Loucy (cell line): Measurements from ENCODE around the gene KIF12.

ENCODE experiments used
- EZH2phosphoT487 ChIP-seq: fragments of 200-600 bp; IDR thresholded peaks from 2 replicates; pipeline ENCODE4 v1.6.1; 2018; ENCODE audit warnings: antibody characterized with exemption, mild to moderate bottlenecking, moderate library complexity, borderline replicate concordance
- TF ChIP-seq, protein P1 (sequence below): fragments of 200-600 bp; sonication (generic); conservative IDR thresholded peaks from 2 replicates; pipeline ENCODE4 v1.5.1; 2014; ENCODE audit warnings: mild to moderate bottlenecking, antibody characterized with exemption, low read length

DNA sequence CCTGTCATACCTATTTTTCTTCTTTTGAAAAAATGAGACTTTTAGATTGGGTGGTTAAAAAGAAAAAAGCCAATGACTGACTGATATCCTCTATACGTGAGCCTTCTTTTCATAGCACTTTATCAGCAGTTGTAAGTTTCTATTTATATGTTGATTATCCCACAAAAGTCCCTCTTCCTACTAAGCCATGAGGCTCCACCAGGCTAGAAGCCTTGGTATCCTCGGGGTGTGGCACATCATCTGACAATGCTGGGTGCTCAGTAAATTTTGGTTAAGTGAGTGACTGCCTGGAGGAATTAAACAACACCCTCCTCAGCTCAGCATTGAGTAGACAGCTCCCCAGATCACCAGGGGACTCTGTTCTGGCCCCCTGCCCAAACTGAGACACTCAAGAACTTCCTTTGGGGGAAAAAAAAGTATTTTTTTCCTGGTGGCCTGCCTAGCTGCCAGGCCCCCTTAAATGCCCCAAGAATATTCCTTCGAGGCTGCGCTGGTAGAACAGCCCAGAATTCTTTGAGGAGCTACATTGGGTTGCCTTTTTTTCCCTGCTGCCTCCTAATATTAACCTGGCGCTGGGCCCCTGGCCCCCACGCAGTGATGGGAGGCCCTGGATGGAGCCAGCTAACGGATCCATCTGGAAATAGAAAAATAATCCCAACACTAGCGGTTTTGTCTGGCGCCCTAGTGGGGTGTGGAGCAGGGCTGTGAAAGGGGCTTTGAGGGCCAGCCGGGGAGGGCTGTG is 32.9 kb upstream of the KIF12 start:
- TF ChIP-seq, protein P1, sequence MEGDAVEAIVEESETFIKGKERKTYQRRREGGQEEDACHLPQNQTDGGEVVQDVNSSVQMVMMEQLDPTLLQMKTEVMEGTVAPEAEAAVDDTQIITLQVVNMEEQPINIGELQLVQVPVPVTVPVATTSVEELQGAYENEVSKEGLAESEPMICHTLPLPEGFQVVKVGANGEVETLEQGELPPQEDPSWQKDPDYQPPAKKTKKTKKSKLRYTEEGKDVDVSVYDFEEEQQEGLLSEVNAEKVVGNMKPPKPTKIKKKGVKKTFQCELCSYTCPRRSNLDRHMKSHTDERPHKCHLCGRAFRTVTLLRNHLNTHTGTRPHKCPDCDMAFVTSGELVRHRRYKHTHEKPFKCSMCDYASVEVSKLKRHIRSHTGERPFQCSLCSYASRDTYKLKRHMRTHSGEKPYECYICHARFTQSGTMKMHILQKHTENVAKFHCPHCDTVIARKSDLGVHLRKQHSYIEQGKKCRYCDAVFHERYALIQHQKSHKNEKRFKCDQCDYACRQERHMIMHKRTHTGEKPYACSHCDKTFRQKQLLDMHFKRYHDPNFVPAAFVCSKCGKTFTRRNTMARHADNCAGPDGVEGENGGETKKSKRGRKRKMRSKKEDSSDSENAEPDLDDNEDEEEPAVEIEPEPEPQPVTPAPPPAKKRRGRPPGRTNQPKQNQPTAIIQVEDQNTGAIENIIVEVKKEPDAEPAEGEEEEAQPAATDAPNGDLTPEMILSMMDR, result no peak
- no peak for TF ChIP-seq EZH2phosphoT487
